DMS79 treated with DMSO at 0.1 percent for 48 hours (cell line): Measurements from ENCODE around the gene DUOX1.
"Not testable (repeated sequence)": the region's sequence is repeated elsewhere in the genome, so short reads cannot be mapped to it uniquely, and the experiment has no call there.

Source experiments
- DNase-seq: peaks from one replicate; lab custom pipeline; 2025; lab: John Stamatoyannopoulos, UW

Gene DUOX1

GRCh38 chr15:45121706-45122417 is 7.9 kb upstream of the DUOX1 start:
- DNase-seq: no peak

- DNase-seq: no peak
Measured at GRCh38 chr15:45122719-45123118, 7.1 kb upstream of the DUOX1 start.

GRCh38 chr15:45123397-45123796 is 6.4 kb upstream of the DUOX1 start:
- no peak for DNase-seq

DNA sequence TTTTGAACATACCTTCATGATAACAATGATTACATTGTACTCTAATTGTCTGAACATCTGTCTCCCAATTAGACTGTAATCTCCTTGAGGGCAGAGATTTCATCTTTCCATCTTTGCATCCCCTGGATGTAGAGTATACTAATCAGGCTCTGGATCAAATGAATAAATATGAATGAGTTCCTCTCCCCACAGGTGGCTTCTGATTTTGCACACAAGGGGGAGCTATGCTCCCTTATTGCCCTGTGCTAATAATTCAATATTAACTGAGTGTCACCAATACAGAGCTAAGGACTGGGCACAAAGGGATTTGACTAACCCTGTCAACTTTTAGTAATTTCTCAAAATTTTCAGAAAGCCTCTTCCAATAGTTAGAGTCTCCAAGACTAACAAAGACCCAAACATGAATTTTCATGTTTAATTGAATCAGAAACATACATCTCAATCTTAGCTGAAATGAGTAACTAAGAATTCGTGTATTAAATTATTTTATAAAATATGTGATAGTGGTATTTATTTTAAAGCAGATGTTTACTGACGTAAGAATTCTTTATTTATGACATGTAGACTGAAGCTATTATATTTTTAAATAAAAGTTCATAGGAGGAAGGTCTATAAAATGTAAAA is 3.1 kb upstream of the DUOX1 start:
- no peak for DNase-seq

GRCh38 chr15:45128971-45129639 is 689 bp upstream of the DUOX1 start:
- DNase-seq: no peak

GRCh38 chr15:45130291-45131000 is 652 bp downstream of the DUOX1 start:
- DNase-seq: no peak

- no peak for DNase-seq
Measured at GRCh38 chr15:45131510-45131909, 1.7 kb downstream of the DUOX1 start.

- DNase-seq: no peak
Measured at GRCh38 chr15:45132844-45133560, 3.2 kb downstream of the DUOX1 start.

- DNase-seq: peak; percentile 50
Measured at GRCh38 chr15:45133561-45133920, 3.7 kb downstream of the DUOX1 start.

DNA sequence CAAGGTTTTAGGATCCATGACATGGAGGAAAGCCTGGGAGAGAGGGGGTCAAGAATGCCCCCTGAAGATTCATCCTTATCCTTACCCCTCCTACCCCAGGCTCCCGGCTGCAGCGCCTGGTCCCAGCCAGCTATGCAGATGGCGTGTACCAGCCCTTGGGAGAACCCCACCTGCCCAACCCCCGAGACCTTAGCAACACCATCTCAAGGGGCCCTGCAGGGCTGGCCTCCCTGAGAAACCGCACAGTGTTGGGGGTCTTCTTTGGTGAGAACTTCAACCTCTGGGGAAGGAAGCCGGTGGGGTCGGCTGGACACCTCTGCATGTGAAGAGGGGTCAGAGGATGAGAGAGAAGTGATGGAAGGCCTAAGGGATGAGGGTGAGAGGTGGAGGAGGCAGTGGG is 4.3 kb downstream of the DUOX1 start:
- no peak for DNase-seq

- DNase-seq: no peak
Measured at GRCh38 chr15:45134682-45135604, 5.1 kb downstream of the DUOX1 start.

DNA sequence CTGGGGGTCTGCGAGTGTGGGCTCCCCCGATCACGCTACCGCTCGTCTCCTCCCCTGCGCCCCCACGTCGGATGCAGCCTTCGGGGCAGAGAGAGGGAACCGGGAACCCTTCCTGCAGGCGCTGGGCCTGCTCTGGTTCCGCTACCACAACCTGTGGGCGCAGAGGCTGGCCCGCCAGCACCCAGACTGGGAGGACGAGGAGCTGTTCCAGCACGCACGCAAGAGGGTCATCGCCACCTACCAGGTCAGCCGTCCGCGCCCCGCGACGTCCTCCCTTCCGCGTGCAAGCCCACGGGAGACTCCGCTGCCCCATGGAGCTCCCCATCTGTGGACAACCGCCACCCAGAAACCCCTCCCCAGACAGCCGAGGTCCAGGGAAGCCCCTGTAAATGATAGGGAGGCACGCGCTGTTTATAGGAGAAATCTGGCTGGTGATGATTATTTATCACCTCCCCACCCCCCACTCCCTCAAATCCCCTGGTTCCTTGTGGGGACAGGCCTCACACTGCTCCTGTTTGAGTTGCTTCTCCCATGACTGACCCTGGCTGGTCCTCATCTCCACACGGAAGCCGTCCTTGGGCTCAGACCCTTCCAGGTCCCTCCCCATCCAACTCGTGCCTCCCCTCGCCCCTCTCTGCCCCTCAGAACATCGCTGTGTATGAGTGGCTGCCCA is 6.0 kb downstream of the DUOX1 start:
- DNase-seq: not testable (repeated sequence)

GRCh38 chr15:45136378-45136764 is 6.6 kb downstream of the DUOX1 start:
- no peak for DNase-seq

- DNase-seq: no peak
Measured at GRCh38 chr15:45137703-45138102, 7.9 kb downstream of the DUOX1 start.

GRCh38 chr15:45138814-45139765 is 9.3 kb downstream of the DUOX1 start:
- no peak for DNase-seq

DNA sequence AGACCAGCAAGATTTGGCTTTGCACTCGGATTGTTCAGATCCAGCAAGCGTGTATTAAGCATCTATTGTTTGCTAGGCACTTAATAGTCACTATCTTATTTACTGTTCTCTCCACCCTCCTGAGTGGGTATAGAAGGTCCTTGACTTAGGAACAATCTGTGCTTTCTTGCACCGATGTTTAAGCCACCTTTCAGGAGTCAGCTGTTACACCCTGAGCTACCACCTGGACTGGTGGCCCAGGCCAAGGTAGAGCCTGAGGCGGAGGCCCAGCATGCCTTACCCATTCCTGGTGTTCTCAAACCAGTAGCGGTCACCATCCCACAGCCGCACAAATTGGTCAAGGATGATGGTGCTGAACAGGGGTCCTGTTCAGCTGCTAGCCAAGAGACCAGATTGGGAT is 10.0 kb downstream of the DUOX1 start:
- DNase-seq: no peak

DNA sequence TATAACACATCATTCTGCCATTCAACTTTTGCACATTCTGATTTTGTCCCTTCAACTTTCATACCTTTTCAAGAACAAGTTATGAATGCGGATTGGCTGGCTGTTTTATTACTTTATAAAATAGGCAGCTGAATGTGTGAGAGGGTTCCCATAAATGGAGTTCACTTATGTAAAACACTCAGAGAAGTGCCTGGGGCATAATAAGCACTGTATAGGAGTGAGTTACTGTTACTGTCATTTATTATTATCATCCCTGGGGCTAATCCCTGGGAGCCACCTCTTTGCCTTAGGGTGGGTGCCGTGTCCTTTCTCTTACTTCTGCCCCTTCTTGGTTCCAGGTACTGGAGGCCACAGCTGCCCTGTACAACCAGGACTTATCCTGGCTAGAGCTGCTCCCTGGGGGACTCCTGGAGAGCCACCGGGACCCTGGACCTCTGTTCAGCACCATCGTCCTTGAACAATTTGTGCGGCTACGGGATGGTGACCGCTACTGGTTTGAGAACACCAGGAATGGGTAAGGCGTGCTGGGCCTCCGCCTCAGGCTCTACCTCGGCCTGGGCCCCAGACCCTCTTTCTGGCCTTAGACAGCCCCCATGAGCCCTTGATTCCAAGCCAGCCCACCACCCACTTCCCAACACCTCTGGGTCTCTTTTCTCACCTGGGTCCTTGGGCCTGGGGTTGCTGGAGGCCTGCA is 10.9 kb downstream of the DUOX1 start:
- no peak for DNase-seq

GRCh38 chr15:45141386-45141785 is 11.6 kb downstream of the DUOX1 start:
- no peak for DNase-seq

DNA sequence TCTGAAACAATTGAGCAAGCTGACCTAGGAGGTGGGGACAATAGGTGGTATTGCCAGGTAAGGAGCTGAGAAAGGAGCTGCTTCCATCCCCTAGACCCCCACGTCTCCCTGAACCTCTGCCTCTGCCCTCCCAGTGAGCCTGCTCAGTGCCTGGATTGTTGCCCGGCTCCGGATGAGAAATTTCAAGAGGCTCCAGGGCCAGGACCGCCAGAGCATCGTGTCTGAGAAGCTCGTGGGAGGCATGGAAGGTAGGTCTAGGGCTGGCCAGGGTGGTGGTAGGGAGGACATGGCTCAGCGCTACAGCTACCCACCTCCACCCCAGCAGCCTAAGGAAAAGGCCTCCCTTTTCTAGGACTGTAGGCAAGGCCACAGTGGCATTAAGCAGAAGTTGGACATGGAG is 13.3 kb downstream of the DUOX1 start:
- no peak for DNase-seq
